GM18519 (cell line): Measurements from ENCODE around the gene PAPSS1.
"Not testable (repeated sequence)": the region's sequence is repeated elsewhere in the genome, so short reads cannot be mapped to it uniquely, and the experiment has no call there.

Source experiments
- ATAC-seq: cut with Tn5 transposase; IDR thresholded peaks from one replicate; pipeline ENCODE4 v1.9.1; 2021; ENCODE audit warnings: mild to moderate bottlenecking, moderate library complexity; ENCODE audit not compliant: unreplicated experiment, low FRiP score

The PAPSS1 gene

DNA sequence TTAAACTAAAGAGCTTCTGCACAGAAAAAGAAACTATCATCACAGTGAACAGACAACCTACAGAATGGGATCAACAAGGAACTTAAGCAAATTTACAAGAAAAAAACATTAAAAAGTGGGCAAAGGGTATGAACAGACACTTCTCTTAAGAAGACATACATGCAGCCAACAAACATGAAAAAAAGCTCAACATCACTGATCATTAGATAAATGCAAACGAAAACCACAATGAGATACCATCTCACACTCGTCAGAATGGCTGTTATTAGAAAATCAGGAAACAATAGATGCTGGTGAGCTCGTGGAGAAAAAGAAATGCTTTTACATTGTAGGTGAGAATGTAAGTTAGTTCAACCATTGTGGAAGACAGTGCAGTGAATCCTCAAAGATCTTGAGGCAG is 27.8 kb downstream of the PAPSS1 start:
- no peak for ATAC-seq

GRCh38 chr4:107691378-107691777 is 28.7 kb downstream of the PAPSS1 start:
- no peak for ATAC-seq

- no peak for ATAC-seq
These were observed 30.0 kb downstream of the PAPSS1 start for GRCh38 chr4:107689912-107690587.

GRCh38 chr4:107688421-107688820 is 31.6 kb downstream of the PAPSS1 start:
- no peak for ATAC-seq

DNA sequence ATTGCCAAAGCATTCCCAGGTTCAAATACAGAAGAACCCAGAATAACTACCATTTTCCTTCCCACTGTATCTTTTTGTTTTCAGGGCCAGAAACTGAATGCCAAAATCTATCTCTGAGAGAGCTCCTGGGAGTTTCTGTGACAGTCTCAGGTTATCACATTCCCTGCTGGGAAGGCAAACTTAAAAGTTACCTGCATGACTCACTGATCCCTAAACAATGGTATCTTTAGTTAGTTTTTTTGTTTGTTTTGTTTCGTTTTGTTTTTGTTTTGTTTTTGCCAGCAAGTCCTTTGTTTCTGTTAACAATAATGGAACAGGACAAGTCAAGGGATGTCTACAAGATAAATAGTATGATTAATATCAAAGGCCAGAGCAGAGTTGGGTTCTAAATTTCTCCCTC is 34.3 kb downstream of the PAPSS1 start:
- ATAC-seq = no peak

DNA sequence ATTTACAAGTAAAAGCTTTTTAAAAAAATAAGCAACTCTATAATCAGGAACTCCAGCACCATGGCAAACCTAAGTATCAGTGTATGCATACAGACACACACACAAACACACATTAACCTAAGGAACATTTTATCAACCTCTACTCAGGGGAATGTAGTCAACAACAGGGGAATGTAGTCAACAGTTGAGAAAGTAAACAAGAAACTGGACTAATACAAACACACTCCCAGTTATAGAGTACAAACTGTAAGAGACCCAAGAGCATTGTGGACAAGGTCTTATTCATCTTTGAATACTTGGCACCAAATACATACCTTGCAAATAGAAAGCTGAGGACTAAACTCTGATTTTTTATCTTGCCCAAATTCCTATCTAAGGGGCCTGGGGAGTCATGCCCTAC is 36.2 kb downstream of the PAPSS1 start:
- ATAC-seq = no peak

DNA sequence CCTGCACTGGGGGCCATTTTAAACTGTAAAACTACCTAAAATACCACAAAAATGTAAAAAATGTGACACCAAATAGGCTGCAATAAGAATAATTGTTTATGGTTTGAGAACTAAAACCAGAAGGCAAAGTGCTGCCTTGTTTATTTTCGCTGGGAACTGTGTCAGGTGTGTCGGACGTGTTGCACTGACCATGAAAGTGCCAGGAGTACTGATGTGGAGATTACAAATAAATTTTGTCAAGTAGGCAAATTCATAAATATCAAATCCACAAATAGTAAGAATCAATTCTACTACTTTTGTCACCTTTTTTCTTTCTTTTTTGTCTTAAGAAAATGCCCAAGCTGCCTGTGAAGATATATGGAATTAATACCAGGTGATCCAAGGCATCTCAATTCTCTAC is 37.7 kb downstream of the PAPSS1 start:
- ATAC-seq = no peak

DNA sequence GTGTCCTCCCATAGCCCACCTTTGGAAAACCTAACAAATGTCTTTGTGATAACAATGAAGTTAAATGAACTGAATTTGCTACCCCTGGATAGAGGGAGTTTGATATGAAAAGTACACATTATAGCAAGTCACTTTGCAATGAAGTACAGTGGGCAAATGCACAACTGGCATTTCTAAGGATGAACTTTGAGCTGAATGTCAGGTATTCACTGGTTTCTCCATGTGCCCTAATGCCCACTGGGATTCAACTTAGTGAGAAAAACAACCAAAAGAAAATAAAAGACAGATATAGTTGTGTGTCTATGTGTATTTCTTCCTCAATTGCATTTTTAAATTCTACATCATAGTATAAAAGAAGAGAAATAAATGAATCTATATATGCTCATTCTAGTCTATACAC is 51.0 kb downstream of the PAPSS1 start:
- no peak for ATAC-seq

GRCh38 chr4:107666134-107666533 is 53.9 kb downstream of the PAPSS1 start:
- no peak for ATAC-seq

DNA sequence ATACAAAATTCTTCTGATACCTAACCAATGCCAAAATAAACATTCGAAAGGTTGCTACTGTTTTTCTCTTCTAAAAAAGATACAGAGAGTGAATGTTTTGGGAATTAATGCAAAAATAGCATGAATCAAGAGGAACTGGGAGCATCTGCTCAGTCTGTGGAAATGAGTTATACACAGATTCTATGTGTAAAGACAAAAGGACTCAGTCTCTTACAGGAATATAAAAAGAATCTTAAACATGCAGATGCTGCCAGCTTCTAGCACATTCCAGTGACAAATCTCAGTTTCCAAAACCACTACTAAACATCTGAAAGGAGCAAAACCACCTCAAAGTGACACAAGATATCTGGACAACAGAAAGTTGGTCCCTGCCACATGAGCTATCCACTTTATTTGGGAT is 55.0 kb downstream of the PAPSS1 start:
- no peak for ATAC-seq

GRCh38 chr4:107658400-107659336 is 61.4 kb downstream of the PAPSS1 start:
- no peak for ATAC-seq

DNA sequence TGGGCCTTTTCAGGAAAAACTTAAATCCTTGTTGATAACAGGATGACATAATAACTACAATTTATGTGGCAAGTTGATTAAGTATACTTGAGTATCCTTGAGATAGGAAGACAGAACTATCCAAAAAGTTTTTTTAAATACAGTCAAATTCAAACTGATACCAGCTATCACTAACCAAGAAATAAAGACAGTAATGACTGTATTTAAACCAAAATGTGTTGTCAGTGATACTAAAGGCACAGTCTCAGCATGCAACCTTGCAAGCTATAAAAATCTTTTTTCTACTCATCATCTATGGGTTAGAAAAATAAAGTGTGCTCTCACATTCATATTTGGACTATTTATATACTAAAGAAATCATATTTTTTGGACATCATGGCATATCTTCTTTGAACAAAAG is 64.7 kb downstream of the PAPSS1 start:
- ATAC-seq = peak; percentile 44

DNA sequence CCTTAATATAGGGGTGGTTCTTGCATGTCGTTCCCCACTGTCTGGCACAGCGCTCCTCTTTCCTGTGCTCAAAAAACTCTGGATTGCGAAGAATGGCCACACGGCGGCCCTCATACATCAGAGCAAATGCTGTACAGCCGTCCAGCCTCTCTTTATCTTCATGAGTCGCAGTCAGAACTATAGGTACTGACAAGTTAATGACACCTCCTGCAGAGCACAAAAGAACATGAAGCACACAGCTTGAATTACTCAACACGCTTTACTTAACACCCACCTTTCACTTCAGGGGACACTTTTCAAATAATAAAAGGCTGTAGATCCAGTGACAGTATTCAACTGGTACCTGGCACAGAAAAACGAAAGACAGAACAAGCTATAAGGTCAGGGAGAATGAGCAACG is 65.3 kb downstream of the PAPSS1 start:
- ATAC-seq = no peak

DNA sequence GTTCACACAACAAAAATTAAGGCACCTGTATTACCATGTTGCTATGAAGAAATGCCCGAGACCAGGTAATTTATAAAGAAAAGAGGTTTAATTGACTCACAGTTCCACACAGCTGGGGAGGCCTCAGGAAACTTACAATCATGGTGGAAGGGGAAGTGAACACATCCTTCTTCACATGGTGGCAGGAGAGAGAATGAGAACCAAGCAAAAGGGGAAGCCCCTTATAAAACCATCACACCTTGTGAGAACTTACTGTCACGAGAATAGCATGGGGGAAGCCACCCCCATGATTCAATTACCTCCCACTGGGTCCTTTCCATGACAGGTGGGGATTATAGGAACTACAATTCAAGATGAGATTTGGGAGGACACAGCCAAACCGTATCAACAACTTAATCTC is 68.6 kb downstream of the PAPSS1 start:
- ATAC-seq = not testable (repeated sequence)

DNA sequence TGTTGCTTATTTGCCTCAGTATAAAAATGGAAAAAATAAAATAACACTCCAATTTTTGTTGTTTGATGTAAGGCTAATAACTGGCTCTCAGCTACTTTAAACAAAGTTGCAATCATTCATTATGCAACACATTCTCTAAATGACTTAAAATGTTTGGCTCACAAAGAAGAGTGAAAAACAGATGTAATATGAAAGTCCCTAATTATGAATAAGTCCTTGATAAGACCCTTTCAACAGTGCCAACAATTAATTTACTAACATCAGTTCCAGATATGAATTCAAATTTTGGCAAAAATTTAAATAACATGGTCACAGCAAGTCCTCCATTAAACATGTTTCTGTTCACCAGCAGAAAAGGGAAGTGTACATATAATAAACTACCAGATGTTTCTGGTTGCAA is 69.8 kb downstream of the PAPSS1 start:
- ATAC-seq = no peak

- no peak for ATAC-seq
These were observed 71.6 kb downstream of the PAPSS1 start for GRCh38 chr4:107648178-107648991.

DNA sequence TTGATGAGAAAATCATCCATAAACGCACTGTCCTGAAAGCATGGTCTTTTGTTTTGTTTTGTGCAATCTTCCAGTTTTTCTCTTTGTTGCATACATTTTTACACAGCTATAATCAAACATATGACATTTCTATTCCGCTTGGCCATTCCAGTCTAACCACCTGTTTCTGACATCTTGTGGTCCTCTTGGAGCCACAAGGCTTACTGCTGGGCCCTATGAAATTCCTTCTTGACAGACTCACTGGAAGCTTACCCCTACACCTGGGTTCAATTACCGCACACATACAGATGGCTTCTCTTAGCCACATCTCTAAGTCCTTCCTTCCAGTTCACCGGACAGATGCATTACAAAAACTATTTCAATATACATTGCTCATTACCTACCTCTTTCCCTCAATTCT is 72.4 kb downstream of the PAPSS1 start:
- ATAC-seq = no peak

DNA sequence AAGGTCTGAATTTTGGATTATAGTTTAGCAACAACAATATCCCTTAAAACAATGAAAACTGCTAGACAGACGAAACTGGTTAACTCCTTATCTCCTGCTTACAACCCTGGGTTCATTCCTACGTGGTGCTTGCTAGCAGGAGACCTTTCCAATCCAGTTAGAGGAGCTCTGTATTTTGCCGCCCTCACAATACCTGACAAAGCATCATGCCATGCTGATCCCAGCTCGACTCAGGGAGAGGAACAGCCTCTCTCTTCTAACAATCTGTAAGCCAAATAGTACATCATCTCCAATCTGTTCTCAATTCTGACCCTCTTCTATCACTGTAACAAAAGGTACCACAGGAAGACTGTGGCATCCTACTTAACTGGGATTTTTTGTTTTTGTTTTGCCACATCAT is 74.4 kb downstream of the PAPSS1 start:
- no peak for ATAC-seq

DNA sequence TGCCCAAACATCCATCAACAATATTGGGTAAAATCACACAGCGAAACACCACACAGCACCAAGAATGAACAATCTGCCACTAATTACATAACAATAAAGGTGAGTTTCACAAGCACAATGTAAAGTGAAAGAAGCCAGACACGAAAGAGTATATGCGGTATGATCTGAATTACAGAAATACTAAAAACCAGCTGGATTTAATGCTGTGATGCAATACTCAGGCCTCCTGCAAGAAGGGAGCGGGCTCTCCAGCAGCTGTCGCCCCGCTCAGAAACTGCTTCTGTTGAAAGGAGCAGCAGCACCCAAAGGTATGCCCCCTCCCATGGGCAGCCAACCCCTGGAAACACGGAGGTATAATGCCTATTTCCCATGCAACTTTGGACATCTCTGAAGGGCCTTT is 77.0 kb downstream of the PAPSS1 start:
- ATAC-seq = no peak

DNA sequence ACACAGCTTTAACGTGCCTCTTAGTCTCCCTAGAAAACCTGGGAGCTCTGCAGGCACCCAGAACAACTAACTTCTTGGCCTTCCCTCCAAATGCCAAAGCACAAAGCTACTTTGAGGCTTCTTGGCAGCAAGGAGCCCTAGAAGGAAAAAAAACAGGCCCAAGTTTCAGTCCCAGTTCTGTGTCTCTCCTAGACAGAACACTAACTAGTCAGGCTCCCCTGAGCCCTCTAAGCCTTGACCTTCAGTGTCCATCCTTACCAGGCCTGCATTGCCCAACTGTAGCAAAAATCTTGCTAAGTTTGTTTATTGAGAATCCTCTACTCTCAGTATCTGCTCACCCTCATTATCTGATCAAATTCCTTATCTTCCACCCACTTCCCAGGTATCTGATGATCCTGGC is 79.2 kb downstream of the PAPSS1 start:
- ATAC-seq = no peak

- no peak for ATAC-seq
These were observed 79.8 kb downstream of the PAPSS1 start for GRCh38 chr4:107640197-107640596.
